ENCODE data around the gene DNAAF2.

The DNAAF2 gene

DNA sequence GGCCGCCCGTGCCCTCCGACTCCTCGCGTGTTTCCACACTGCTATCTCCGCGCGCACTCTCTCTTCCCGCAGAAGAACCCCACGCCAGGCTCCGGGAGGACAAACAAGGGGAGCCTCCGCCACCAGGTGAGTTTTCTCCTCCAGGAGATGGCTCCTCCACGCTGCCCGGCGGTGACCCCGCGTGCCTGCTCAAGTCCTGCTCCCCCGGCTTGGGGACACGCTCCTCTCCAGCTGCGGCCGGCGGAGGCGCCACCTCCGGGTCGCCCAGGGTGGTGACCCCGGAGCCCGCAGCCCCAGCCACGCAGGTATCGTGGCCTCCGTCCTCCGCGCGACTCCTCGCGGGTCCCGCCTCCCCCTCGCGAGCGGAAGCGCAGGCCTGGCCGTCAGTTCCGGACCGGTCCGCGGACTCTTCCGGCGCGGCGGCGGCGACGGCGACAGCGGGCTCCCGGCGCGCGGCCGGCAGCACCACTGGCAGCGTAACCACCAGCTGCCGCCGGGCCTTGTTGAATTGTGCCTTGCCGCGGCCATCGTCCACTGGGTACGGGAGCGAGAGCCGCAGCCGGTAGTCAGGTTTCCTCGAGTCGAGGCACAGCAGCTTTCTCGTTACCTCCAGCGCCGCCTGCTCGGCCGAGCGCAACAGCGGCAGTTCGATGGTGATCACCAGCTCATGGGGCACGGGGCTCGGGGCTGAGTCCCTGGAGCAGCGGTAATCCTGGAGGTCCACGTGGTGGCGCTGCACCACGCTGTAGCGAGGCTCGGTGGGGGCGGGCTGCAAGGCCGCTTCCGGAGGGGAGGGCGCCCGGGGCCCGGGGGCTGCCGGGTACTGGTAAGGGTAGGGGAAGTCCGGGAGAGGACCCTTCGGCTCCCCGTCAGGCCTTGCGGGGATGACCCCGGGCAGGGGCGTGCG lies 1.2 kb downstream of the DNAAF2 start (continued):
- TF ChIP-seq, protein P1, sequence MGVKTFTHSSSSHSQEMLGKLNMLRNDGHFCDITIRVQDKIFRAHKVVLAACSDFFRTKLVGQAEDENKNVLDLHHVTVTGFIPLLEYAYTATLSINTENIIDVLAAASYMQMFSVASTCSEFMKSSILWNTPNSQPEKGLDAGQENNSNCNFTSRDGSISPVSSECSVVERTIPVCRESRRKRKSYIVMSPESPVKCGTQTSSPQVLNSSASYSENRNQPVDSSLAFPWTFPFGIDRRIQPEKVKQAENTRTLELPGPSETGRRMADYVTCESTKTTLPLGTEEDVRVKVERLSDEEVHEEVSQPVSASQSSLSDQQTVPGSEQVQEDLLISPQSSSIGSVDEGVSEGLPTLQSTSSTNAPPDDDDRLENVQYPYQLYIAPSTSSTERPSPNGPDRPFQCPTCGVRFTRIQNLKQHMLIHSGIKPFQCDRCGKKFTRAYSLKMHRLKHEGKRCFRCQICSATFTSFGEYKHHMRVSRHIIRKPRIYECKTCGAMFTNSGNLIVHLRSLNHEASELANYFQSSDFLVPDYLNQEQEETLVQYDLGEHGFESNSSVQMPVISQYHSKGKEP (tag by site-specific recombination; IDR thresholded peaks at IDR 0.05) = 0 out of 2 replicates have a peak, but pooled peaks have one; percentile 4
- TF ChIP-seq ZNF837 (tag by site-specific recombination; IDR thresholded peaks at IDR 0.05) (no peak), EGR2 (tag by site-specific recombination; IDR thresholded peaks at IDR 0.05; ENCODE audit: low read depth) (no peak; the same call in none of the 2 replicates), KLF16 (tag by site-specific recombination; IDR thresholded peaks at IDR 0.05) (no peak; the same call in 1 of the 2 replicates), ZNF391 (tag by site-specific recombination; IDR thresholded peaks at IDR 0.05; ENCODE audit: borderline replicate concordance, low read depth) (no peak), ZNF600 (tag by site-specific recombination; IDR thresholded peaks at IDR 0.05) (peak; percentile 71), ZNF324 (tag by site-specific recombination; IDR thresholded peaks at IDR 0.05) (peak; percentile 69; the same call in 1 of the 2 replicates), SALL2 (tag by site-specific recombination; IDR thresholded peaks at IDR 0.05; ENCODE audit: borderline replicate concordance) (no peak), ZNF677 (tag by site-specific recombination; IDR thresholded peaks at IDR 0.05) (no peak), YY1 (tag by site-specific recombination; IDR thresholded peaks at IDR 0.05) (peak; percentile 56; the same call in 1 of the 2 replicates), ZNF221 (tag by site-specific recombination; IDR thresholded peaks at IDR 0.05; ENCODE audit: borderline replicate concordance) (no peak), ZNF311 (tag by site-specific recombination; IDR thresholded peaks at IDR 0.05; ENCODE audit: borderline replicate concordance) (no peak), ZNF16 (tag by site-specific recombination; IDR thresholded peaks at IDR 0.05; ENCODE audit: low read depth) (no peak), ZNF138 (tag by site-specific recombination; IDR thresholded peaks at IDR 0.05; ENCODE audit: borderline replicate concordance) (no peak), ZNF623 (tag by site-specific recombination; IDR thresholded peaks at IDR 0.05) (no peak), SP3 (tag by site-specific recombination; IDR thresholded peaks at IDR 0.05) (peak; percentile 74), ZNF530 (tag by site-specific recombination; IDR thresholded peaks at IDR 0.05; ENCODE audit: low read depth) (0 out of 2 replicates have a peak, but pooled peaks have one; percentile 8), HOXC10 (CRISPR knock-in tag; IDR thresholded peaks at IDR 0.05) (peak; percentile 70; the same call in 1 of the 2 replicates), ZNF747 (tag by site-specific recombination; IDR thresholded peaks at IDR 0.05) (no peak), ZSCAN30 (tag by site-specific recombination; IDR thresholded peaks at IDR 0.05) (peak; percentile 89), ZBTB1 (tag by site-specific recombination; IDR thresholded peaks at IDR 0.05) (no peak), ZNF707 (tag by site-specific recombination; IDR thresholded peaks at IDR 0.05) (no peak), REPIN1 (tag by site-specific recombination; IDR thresholded peaks at IDR 0.05; ENCODE audit: low read depth) (no peak)
- TF ChIP-seq, protein P2, sequence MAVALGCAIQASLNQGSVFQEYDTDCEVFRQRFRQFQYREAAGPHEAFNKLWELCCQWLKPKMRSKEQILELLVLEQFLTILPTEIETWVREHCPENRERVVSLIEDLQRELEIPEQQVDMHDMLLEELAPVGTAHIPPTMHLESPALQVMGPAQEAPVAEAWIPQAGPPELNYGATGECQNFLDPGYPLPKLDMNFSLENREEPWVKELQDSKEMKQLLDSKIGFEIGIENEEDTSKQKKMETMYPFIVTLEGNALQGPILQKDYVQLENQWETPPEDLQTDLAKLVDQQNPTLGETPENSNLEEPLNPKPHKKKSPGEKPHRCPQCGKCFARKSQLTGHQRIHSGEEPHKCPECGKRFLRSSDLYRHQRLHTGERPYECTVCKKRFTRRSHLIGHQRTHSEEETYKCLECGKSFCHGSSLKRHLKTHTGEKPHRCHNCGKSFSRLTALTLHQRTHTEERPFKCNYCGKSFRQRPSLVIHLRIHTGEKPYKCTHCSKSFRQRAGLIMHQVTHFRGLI (tag by site-specific recombination; IDR thresholded peaks at IDR 0.05) = no peak
- TF ChIP-seq, protein P3, sequence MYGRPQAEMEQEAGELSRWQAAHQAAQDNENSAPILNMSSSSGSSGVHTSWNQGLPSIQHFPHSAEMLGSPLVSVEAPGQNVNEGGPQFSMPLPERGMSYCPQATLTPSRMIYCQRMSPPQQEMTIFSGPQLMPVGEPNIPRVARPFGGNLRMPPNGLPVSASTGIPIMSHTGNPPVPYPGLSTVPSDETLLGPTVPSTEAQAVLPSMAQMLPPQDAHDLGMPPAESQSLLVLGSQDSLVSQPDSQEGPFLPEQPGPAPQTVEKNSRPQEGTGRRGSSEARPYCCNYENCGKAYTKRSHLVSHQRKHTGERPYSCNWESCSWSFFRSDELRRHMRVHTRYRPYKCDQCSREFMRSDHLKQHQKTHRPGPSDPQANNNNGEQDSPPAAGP (tag by site-specific recombination; IDR thresholded peaks at IDR 0.05) = peak; percentile 57; the same call in 1 of the 2 replicates
- TF ChIP-seq, protein P4, sequence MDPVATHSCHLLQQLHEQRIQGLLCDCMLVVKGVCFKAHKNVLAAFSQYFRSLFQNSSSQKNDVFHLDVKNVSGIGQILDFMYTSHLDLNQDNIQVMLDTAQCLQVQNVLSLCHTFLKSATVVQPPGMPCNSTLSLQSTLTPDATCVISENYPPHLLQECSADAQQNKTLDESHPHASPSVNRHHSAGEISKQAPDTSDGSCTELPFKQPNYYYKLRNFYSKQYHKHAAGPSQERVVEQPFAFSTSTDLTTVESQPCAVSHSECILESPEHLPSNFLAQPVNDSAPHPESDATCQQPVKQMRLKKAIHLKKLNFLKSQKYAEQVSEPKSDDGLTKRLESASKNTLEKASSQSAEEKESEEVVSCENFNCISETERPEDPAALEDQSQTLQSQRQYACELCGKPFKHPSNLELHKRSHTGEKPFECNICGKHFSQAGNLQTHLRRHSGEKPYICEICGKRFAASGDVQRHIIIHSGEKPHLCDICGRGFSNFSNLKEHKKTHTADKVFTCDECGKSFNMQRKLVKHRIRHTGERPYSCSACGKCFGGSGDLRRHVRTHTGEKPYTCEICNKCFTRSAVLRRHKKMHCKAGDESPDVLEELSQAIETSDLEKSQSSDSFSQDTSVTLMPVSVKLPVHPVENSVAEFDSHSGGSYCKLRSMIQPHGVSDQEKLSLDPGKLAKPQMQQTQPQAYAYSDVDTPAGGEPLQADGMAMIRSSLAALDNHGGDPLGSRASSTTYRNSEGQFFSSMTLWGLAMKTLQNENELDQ (tag by site-specific recombination; IDR thresholded peaks at IDR 0.05; ENCODE audit: low read depth) = no peak
- TF ChIP-seq, protein P5, sequence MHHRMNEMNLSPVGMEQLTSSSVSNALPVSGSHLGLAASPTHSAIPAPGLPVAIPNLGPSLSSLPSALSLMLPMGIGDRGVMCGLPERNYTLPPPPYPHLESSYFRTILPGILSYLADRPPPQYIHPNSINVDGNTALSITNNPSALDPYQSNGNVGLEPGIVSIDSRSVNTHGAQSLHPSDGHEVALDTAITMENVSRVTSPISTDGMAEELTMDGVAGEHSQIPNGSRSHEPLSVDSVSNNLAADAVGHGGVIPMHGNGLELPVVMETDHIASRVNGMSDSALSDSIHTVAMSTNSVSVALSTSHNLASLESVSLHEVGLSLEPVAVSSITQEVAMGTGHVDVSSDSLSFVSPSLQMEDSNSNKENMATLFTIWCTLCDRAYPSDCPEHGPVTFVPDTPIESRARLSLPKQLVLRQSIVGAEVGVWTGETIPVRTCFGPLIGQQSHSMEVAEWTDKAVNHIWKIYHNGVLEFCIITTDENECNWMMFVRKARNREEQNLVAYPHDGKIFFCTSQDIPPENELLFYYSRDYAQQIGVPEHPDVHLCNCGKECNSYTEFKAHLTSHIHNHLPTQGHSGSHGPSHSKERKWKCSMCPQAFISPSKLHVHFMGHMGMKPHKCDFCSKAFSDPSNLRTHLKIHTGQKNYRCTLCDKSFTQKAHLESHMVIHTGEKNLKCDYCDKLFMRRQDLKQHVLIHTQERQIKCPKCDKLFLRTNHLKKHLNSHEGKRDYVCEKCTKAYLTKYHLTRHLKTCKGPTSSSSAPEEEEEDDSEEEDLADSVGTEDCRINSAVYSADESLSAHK (tag by site-specific recombination; IDR thresholded peaks at IDR 0.05) = peak; percentile 14; the same call in 1 of the 2 replicates
- TF ChIP-seq, protein P6, sequence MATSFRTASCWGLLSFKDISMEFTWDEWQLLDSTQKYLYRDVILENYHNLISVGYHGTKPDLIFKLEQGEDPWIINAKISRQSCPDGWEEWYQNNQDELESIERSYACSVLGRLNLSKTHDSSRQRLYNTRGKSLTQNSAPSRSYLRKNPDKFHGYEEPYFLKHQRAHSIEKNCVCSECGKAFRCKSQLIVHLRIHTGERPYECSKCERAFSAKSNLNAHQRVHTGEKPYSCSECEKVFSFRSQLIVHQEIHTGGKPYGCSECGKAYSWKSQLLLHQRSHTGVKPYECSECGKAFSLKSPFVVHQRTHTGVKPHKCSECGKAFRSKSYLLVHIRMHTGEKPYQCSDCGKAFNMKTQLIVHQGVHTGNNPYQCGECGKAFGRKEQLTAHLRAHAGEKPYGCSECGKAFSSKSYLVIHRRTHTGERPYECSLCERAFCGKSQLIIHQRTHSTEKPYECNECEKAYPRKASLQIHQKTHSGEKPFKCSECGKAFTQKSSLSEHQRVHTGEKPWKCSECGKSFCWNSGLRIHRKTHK (tag by site-specific recombination; IDR thresholded peaks at IDR 0.05) = no peak
